PFSK-1 (cell line): Measurements from ENCODE around the gene PES1.

Experiments used
- FOXP2 ChIP-seq: optimal IDR thresholded peaks from 2 replicates; pipeline ENCODE3; 2011; ENCODE audit warnings: borderline replicate concordance, control low read depth, inconsistent platforms; ENCODE audit not compliant: insufficient read depth; ENCODE audit errors: extremely low read length, extremely low read depth
- POLR2AphosphoS5 ChIP-seq: IDR thresholded peaks from 2 replicates; pipeline ENCODE4 v1.6.1; 2012; ENCODE audit warnings: low read depth, mild to moderate bottlenecking, control low read depth, low read length, moderate library complexity
- REST ChIP-seq, 2 experiments: IDR thresholded peaks; 2 replicates each; pipeline versions ENCODE4 v1.6.1 to v1.8.0; 2011 to 2012; ENCODE audit warnings: low read depth in 2 of 2, low read length in 2 of 2, control low read depth in 1 of 2, inconsistent platforms in 1 of 2, mild to moderate bottlenecking in 1 of 2, moderate library complexity in 1 of 2; ENCODE audit not compliant: insufficient read depth in 1 of 2
- SIN3A ChIP-seq: IDR thresholded peaks from 2 replicates; pipeline ENCODE4 v1.6.1; 2012; ENCODE audit warnings: mild to moderate bottlenecking, low read length, moderate library complexity, borderline replicate concordance; ENCODE audit not compliant: insufficient read depth
- TAF1 ChIP-seq: IDR thresholded peaks from 2 replicates; pipeline ENCODE4 v1.6.1; 2012; ENCODE audit warnings: low read length, control low read depth, borderline replicate concordance; ENCODE audit not compliant: insufficient read depth

The PES1 gene

GRCh38 chr22:30574997-30575671 is 16.6 kb downstream of the PES1 start:
- TF ChIP-seq FOXP2 (no peak), REST (IDR thresholded peaks at IDR 0.05; ENCODE audit: insufficient read depth in 1 of 2, low read depth in 2 of 2, low read length in 2 of 2) (no peak), SIN3A (no peak), TAF1 (no peak), POLR2AphosphoS5 (no peak)

- no peak for TF ChIP-seq REST (IDR thresholded peaks at IDR 0.05; ENCODE audit: insufficient read depth in 1 of 2, low read depth in 2 of 2, low read length in 2 of 2)
- no peak for TF ChIP-seq POLR2AphosphoS5
- TF ChIP-seq FOXP2: no peak
- no peak for TF ChIP-seq SIN3A
Measured at GRCh38 chr22:30574095-30574981, 17.4 kb downstream of the PES1 start, which contains the start of gene GAL3ST1. GAL3ST1 (minus strand) TSS chr22:30574665; CDS start chr22:30557392, 17,273 bp downstream.

GRCh38 chr22:30573594-30574094 is 18.1 kb downstream of the PES1 start:
- TF ChIP-seq REST (IDR thresholded peaks at IDR 0.05; ENCODE audit: insufficient read depth in 1 of 2, low read depth in 2 of 2, low read length in 2 of 2) (no peak), POLR2AphosphoS5 (no peak), SIN3A (no peak), FOXP2 (no peak), TAF1 (no peak)

GRCh38 chr22:30572840-30573593 is 18.7 kb downstream of the PES1 start:
- TF ChIP-seq FOXP2 (no peak), REST (IDR thresholded peaks at IDR 0.05; ENCODE audit: insufficient read depth in 1 of 2, low read depth in 2 of 2, low read length in 2 of 2) (no peak), POLR2AphosphoS5 (no peak), TAF1 (no peak), SIN3A (no peak)
